ENCODE results near the gene ZDHHC14.

Gene ZDHHC14

DNA sequence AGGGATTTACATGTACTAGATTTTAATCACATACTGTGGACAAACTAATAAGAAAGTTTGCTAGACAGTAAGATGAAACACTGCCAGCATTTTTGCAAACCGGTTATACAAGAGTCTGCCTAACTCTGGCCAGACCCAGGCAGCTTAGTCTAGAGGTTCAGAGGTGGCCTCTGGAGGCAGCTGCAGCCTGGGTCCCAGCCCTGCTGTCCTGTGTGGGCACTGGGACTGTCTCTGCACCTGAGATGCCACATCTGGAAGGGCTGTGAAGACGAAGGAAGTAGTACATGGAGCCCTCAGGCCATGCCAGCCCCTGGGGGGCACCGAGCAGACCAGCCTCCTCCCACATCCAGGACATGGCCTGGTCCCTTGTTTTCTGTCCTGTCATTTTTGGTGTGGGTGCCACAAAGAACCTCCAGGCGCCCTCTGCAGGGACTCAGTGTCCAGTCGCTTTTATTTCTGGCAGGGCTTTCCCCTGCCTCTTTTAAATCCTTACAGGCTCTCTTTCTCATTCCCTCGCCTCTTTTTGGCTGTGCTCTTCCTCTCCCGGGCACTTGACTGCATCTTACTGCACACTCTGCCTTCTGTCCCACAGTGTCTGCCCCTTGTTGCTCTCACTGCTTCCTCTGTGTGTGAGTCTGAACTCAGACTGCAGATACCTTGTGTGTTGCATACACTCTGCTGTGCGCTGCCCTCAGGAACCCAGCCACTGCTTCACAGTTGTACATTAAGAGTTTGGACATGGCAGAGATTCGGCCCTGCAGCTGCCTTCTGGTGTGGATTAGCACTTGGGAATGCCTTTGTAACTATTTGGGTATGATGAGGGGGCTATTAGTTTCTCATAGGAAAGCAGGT, 216.7 kb downstream of the ZDHHC14 start (continued):
- TF ChIP-seq, protein P1, sequence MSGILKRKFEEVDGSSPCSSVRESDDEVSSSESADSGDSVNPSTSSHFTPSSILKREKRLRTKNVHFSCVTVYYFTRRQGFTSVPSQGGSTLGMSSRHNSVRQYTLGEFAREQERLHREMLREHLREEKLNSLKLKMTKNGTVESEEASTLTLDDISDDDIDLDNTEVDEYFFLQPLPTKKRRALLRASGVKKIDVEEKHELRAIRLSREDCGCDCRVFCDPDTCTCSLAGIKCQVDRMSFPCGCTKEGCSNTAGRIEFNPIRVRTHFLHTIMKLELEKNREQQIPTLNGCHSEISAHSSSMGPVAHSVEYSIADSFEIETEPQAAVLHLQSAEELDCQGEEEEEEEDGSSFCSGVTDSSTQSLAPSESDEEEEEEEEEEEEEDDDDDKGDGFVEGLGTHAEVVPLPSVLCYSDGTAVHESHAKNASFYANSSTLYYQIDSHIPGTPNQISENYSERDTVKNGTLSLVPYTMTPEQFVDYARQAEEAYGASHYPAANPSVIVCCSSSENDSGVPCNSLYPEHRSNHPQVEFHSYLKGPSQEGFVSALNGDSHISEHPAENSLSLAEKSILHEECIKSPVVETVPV (CRISPR knock-in tag; IDR thresholded peaks at IDR 0.05): no peak

DNA sequence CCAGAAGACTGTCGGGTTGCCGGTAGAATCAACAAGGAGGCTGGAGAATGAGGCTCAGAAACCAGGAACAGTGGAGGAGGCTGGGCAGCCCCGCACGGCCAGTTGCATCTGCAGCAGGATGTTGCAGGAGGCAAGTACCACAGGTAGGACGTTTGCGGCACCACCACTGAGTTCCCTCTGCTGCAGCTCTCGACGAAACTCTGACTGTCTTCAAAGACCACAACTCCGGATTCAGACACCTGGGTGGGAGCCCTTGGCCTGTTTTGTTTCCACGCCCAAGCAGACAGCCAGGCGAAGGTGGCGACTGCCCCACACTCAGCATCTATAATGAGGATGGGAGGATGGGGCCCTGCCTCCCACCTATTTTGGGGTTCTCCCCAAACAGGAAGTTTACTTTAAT, 218.2 kb downstream of the ZDHHC14 start:
- TF ChIP-seq GLIS3 (CRISPR knock-in tag; IDR thresholded peaks at IDR 0.05): no peak
- TF ChIP-seq TOX (CRISPR knock-in tag; IDR thresholded peaks at IDR 0.05; ENCODE audit: borderline replicate concordance): no peak
- no peak for TF ChIP-seq ZC3H10 (CRISPR knock-in tag; IDR thresholded peaks at IDR 0.05)
- TF ChIP-seq SNAI2 (CRISPR knock-in tag; IDR thresholded peaks at IDR 0.05): no peak
- TF ChIP-seq, protein P2, sequence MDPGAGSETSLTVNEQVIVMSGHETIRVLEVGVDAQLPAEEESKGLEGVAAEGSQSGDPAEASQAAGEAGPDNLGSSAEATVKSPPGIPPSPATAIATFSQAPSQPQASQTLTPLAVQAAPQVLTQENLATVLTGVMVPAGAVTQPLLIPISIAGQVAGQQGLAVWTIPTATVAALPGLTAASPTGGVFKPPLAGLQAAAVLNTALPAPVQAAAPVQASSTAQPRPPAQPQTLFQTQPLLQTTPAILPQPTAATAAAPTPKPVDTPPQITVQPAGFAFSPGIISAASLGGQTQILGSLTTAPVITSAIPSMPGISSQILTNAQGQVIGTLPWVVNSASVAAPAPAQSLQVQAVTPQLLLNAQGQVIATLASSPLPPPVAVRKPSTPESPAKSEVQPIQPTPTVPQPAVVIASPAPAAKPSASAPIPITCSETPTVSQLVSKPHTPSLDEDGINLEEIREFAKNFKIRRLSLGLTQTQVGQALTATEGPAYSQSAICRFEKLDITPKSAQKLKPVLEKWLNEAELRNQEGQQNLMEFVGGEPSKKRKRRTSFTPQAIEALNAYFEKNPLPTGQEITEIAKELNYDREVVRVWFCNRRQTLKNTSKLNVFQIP (CRISPR knock-in tag; IDR thresholded peaks at IDR 0.05; ENCODE audit: borderline replicate concordance, low read depth): no peak
- TF ChIP-seq ESRRG (CRISPR knock-in tag; IDR thresholded peaks at IDR 0.05): no peak
- TF ChIP-seq ZNF8 (CRISPR knock-in tag; IDR thresholded peaks at IDR 0.05): no peak
- TF ChIP-seq, protein P3, sequence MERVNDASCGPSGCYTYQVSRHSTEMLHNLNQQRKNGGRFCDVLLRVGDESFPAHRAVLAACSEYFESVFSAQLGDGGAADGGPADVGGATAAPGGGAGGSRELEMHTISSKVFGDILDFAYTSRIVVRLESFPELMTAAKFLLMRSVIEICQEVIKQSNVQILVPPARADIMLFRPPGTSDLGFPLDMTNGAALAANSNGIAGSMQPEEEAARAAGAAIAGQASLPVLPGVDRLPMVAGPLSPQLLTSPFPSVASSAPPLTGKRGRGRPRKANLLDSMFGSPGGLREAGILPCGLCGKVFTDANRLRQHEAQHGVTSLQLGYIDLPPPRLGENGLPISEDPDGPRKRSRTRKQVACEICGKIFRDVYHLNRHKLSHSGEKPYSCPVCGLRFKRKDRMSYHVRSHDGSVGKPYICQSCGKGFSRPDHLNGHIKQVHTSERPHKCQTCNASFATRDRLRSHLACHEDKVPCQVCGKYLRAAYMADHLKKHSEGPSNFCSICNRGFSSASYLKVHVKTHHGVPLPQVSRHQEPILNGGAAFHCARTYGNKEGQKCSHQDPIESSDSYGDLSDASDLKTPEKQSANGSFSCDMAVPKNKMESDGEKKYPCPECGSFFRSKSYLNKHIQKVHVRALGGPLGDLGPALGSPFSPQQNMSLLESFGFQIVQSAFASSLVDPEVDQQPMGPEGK (CRISPR knock-in tag; IDR thresholded peaks at IDR 0.05; ENCODE audit: borderline replicate concordance): no peak
- TF ChIP-seq ARNTL (CRISPR knock-in tag; IDR thresholded peaks at IDR 0.05; ENCODE audit: borderline replicate concordance, low read depth): no peak
- no peak for TF ChIP-seq ISL1 (CRISPR knock-in tag; IDR thresholded peaks at IDR 0.05)
- no peak for TF ChIP-seq ZFP3 (CRISPR knock-in tag; IDR thresholded peaks at IDR 0.05)
- TF ChIP-seq, protein P1 (CRISPR knock-in tag; IDR thresholded peaks at IDR 0.05): no peak
- TF ChIP-seq OSR1 (CRISPR knock-in tag; IDR thresholded peaks at IDR 0.05): no peak
- no peak for TF ChIP-seq CSDC2 (CRISPR knock-in tag; IDR thresholded peaks at IDR 0.05)
- no peak for TF ChIP-seq BACH2 (CRISPR knock-in tag; IDR thresholded peaks at IDR 0.05; ENCODE audit: borderline replicate concordance)
- TF ChIP-seq RARB (CRISPR knock-in tag; IDR thresholded peaks at IDR 0.05): no peak
- TF ChIP-seq, protein P4, sequence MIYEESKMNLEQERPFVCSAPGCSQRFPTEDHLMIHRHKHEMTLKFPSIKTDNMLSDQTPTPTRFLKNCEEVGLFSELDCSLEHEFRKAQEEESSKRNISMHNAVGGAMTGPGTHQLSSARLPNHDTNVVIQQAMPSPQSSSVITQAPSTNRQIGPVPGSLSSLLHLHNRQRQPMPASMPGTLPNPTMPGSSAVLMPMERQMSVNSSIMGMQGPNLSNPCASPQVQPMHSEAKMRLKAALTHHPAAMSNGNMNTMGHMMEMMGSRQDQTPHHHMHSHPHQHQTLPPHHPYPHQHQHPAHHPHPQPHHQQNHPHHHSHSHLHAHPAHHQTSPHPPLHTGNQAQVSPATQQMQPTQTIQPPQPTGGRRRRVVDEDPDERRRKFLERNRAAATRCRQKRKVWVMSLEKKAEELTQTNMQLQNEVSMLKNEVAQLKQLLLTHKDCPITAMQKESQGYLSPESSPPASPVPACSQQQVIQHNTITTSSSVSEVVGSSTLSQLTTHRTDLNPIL (CRISPR knock-in tag; IDR thresholded peaks at IDR 0.05; ENCODE audit: low read depth): no peak
- no peak for TF ChIP-seq ZNF565 (CRISPR knock-in tag; conservative IDR thresholded peaks at IDR 0.05; ENCODE audit: low read depth)
- no peak for ATAC-seq

DNA sequence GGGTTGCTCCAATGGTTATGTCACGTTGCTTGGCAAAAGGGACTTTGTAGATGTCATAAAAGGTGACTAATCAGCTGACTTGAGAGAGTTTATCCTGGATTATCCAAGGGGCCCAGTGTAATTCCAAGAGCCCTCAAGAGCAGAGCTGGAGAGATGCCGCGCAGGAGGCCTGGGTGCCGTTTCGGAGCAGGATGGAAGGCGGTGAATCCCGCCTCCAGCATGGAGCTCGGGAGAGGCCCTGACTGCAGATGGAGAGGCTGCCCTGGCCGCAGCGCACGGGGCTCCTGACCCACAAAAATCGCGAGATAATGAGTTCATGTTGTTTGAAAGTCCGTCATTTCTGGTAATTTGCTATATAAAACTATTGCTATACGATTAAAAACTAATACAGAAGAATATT, 219.8 kb downstream of the ZDHHC14 start:
- TF ChIP-seq OSR1 (CRISPR knock-in tag; IDR thresholded peaks at IDR 0.05) (no peak), ZFP3 (CRISPR knock-in tag; IDR thresholded peaks at IDR 0.05) (no peak), GLIS3 (CRISPR knock-in tag; IDR thresholded peaks at IDR 0.05) (no peak), ZNF565 (CRISPR knock-in tag; conservative IDR thresholded peaks at IDR 0.05; ENCODE audit: low read depth) (no peak), ZNF70 (CRISPR knock-in tag; IDR thresholded peaks at IDR 0.05) (no peak), ESRRG (CRISPR knock-in tag; IDR thresholded peaks at IDR 0.05) (no peak), ZFP30 (CRISPR knock-in tag; IDR thresholded peaks at IDR 0.05) (no peak), ZC3H10 (CRISPR knock-in tag; IDR thresholded peaks at IDR 0.05) (no peak), ISL1 (CRISPR knock-in tag; IDR thresholded peaks at IDR 0.05) (no peak), TOX (CRISPR knock-in tag; IDR thresholded peaks at IDR 0.05; ENCODE audit: borderline replicate concordance) (no peak)
- TF ChIP-seq, protein P2 (CRISPR knock-in tag; IDR thresholded peaks at IDR 0.05; ENCODE audit: borderline replicate concordance, low read depth): no peak
- TF ChIP-seq, protein P4 (CRISPR knock-in tag; IDR thresholded peaks at IDR 0.05; ENCODE audit: low read depth): no peak
- TF ChIP-seq, protein P1 (CRISPR knock-in tag; IDR thresholded peaks at IDR 0.05): no peak
- ATAC-seq: no peak

Data from SK-N-SH treated with all-trans-retinoic acid at 6 μM for 48 hours (cell line).